ENCODE measurements around the gene MAFF.
A peak's percentile ranks its signal among the peaks of the same experiment; 100 is the strongest.

DNA sequence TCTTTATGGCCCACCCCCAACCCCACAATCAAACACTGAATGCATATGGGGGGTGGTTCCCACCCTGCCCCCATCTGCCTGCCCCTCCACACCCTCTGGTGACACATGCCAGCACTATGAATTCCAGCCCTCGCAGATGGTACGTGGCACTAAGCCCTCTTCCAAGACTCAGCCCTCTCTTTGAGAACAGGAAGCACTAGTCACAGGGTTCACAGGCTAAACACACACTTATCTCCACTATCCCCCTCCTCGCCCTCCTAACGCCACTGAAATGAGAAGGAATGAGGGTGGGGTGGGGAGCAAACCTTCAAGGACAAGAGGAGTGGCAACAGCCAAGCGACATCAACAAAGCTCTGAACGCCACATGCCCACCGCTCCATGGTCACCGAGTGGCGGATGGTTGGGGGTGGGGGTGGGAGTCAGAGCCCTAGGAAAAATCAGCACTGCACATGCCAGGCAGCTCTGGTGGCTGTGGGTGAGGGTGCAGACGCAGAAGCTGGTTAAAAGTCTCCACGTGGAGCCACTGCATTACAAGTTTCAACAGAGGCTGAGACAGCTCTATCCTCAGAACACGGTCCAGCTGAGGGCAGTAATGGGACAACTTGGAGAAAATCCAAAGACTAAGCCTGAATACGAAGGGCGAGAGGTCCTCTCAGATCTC is 37.4 kb downstream of the MAFF start:
- TF ChIP-seq, protein P1, sequence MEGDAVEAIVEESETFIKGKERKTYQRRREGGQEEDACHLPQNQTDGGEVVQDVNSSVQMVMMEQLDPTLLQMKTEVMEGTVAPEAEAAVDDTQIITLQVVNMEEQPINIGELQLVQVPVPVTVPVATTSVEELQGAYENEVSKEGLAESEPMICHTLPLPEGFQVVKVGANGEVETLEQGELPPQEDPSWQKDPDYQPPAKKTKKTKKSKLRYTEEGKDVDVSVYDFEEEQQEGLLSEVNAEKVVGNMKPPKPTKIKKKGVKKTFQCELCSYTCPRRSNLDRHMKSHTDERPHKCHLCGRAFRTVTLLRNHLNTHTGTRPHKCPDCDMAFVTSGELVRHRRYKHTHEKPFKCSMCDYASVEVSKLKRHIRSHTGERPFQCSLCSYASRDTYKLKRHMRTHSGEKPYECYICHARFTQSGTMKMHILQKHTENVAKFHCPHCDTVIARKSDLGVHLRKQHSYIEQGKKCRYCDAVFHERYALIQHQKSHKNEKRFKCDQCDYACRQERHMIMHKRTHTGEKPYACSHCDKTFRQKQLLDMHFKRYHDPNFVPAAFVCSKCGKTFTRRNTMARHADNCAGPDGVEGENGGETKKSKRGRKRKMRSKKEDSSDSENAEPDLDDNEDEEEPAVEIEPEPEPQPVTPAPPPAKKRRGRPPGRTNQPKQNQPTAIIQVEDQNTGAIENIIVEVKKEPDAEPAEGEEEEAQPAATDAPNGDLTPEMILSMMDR (IDR thresholded peaks at IDR 0.05) = peak; percentile 22 to 28 (median 25)
- TF ChIP-seq POLR2AphosphoS5 (IDR thresholded peaks at IDR 0.05) = peak in 1 of 2 donors; percentile 19
- no peak for TF ChIP-seq POLR2A (IDR thresholded peaks at IDR 0.05; ENCODE audit: low read depth)

All from esophagus muscularis mucosa (tissue), 3 donors.